DOHH2 (cell line): ENCODE measurements around the gene CD59.

ENCODE experiments used
- H3F3A ChIP-seq: fragments of 200-600 bp; sonication (generic), shearing (Covaris generic); 2 replicates; pipeline ENCODE4 v1.6.0; 2016; ENCODE audit warnings: antibody characterized with exemption, mild to moderate bottlenecking; ENCODE audit not compliant: control insufficient read depth, insufficient read depth
- H3K27ac ChIP-seq: fragments of 200-600 bp; sonication (generic); 2 replicates; pipeline ENCODE4 v1.5.1; 2014; ENCODE audit warnings: low read depth, mild to moderate bottlenecking, low read length, moderate library complexity
- H3K27me3 ChIP-seq: fragments of 200-600 bp; sonication (generic); 2 replicates; pipeline ENCODE4 v1.6.1; 2014; ENCODE audit warnings: mild to moderate bottlenecking, low read length, mixed read lengths; ENCODE audit not compliant: control insufficient read depth
- H3K36me3 ChIP-seq: fragments of 200-600 bp; sonication (generic); 2 replicates; pipeline ENCODE4 v1.6.1; 2014; ENCODE audit warnings: mild to moderate bottlenecking, low read length, moderate library complexity, mixed read lengths; ENCODE audit not compliant: control insufficient read depth
- H3K4me1 ChIP-seq: fragments of 200-600 bp; sonication (generic); 2 replicates; pipeline ENCODE4 v1.6.1; 2014; ENCODE audit warnings: mild to moderate bottlenecking, low read length, mixed read lengths; ENCODE audit not compliant: control insufficient read depth
- H3K4me2 ChIP-seq: fragments of 200-600 bp; sonication (generic); 2 replicates; pipeline ENCODE4 v1.6.0; 2014; ENCODE audit warnings: mild to moderate bottlenecking, low read length, moderate library complexity
- H3K4me3 ChIP-seq: fragments of 200-600 bp; sonication (generic); 2 replicates; pipeline ENCODE4 v1.5.1; 2014; ENCODE audit warnings: mild to moderate bottlenecking, low read length, mixed read lengths
- H3K79me2 ChIP-seq: fragments of 200-600 bp; sonication (generic); 2 replicates; pipeline ENCODE4 v1.6.1; 2014; ENCODE audit warnings: mild to moderate bottlenecking, low read length, mixed read lengths; ENCODE audit not compliant: control insufficient read depth
- H3K9me2 ChIP-seq: fragments of 200-600 bp; sonication (generic); replicated peaks from 2 replicates; pipeline ENCODE4 v1.6.1; 2014; ENCODE audit warnings: mild to moderate bottlenecking, low read length, mixed read lengths; ENCODE audit not compliant: control insufficient read depth
- H3K9me3 ChIP-seq: fragments of 200-600 bp; sonication (generic); 2 replicates; pipeline ENCODE4 v1.6.1; 2014; ENCODE audit warnings: antibody characterized with exemption, low read length, mixed read lengths; ENCODE audit not compliant: control insufficient read depth, insufficient read depth
- H4K20me1 ChIP-seq: fragments of 200-600 bp; sonication (generic); 2 replicates; pipeline ENCODE4 v1.6.0; 2014; ENCODE audit warnings: low read depth, mild to moderate bottlenecking, antibody characterized with exemption, low read length, moderate library complexity; ENCODE audit not compliant: control insufficient read depth, insufficient read depth
- CTCF ChIP-seq: fragments of 200-600 bp; sonication (generic); IDR thresholded peaks from one replicate; pipeline ENCODE4 v1.5.1; 2014; ENCODE audit warnings: antibody characterized with exemption, mild to moderate bottlenecking, low read depth, low read length; ENCODE audit not compliant: poor library complexity, severe bottlenecking
- EZH2phosphoT487 ChIP-seq: fragments of 200-600 bp; sonication (generic); IDR thresholded peaks from 2 replicates; pipeline ENCODE4 v1.6.1; 2017; ENCODE audit warnings: borderline replicate concordance, mild to moderate bottlenecking, antibody characterized with exemption, low read length, moderate library complexity, mixed read lengths

CD59 gene

GRCh38 chr11:33697997-33698396 is 38.2 kb downstream of the CD59 start:
- Histone ChIP-seq H3K27ac (no peak overlapping the region), H3F3A (no peaks in the 10 kb centered on the region), H3K4me2 (no peak overlapping the region), H3K79me2 (no peaks in the 10 kb centered on the region), H3K9me2 (no peaks in the 10 kb centered on the region), H3K9me3 (no peaks in the 10 kb centered on the region), H3K4me1 (peaks cover 15% of the 10 kb centered on the region), H3K27me3 (peaks cover 46% of the 10 kb centered on the region), H3K4me3 (no peak overlapping the region), H4K20me1 (no peaks in the 10 kb centered on the region), H3K36me3 (no peaks in the 10 kb centered on the region)
- TF ChIP-seq CTCF, result no peak
- TF ChIP-seq EZH2phosphoT487, result no peak

- Histone ChIP-seq H3K36me3 (no peaks in the 10 kb centered on the region), H3K9me2 (no peaks in the 10 kb centered on the region), H3F3A (no peaks in the 10 kb centered on the region), H3K4me1 (peaks cover 15% of the 10 kb centered on the region), H4K20me1 (no peaks in the 10 kb centered on the region), H3K4me2 (no peak overlapping the region), H3K4me3 (no peak overlapping the region), H3K27ac (no peak overlapping the region), H3K27me3 (peaks cover 46% of the 10 kb centered on the region), H3K79me2 (no peaks in the 10 kb centered on the region), H3K9me3 (no peaks in the 10 kb centered on the region)
- TF ChIP-seq EZH2phosphoT487, result no peak
- TF ChIP-seq CTCF, result no peak
These were observed 39.1 kb downstream of the CD59 start for GRCh38 chr11:33696931-33697638.

GRCh38 chr11:33696411-33696810 is 39.8 kb downstream of the CD59 start:
- Histone ChIP-seq H3K36me3 (no peaks in the 10 kb centered on the region), H3K27ac (no peak overlapping the region), H3K27me3 (peaks cover 46% of the 10 kb centered on the region), H3K4me3 (no peak overlapping the region), H4K20me1 (no peaks in the 10 kb centered on the region), H3K9me2 (no peaks in the 10 kb centered on the region), H3K9me3 (no peaks in the 10 kb centered on the region), H3K4me2 (no peak overlapping the region), H3F3A (no peaks in the 10 kb centered on the region), H3K4me1 (peaks cover 11% of the 10 kb centered on the region), H3K79me2 (no peaks in the 10 kb centered on the region)
- TF ChIP-seq CTCF (no peak), EZH2phosphoT487 (no peak)
